ENCODE results near the gene NFIB. TPM values are rescaled to one million over a fixed set of nuclear protein-coding genes. Genes with fewer than 3 reads are reported as not detected.

The NFIB gene
- total and polyA plus RNA-seq, 2 of the 8 experiments (the other 6 are each of a cell fraction or from before 2014, with no cell fraction given): 2.6 to 13.1 TPM

DNA sequence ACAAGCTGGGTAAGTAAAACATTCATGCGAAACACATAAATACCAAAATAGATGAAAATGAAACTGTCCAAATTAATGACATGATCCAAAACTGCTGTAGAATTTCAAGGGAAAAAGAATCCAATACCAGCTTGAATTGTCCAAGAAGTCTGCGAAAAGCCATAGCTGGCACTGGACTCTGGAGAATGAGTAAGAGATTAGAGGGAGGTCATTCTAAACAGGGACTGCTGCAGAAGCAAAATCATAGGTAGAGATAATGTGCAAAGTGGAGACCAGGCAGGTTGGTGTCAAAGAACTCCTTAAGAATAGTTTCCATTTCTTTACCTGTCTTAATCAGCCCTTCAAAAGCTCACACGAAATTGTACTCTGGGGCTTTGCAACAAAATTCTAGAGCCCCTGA is 162.5 kb downstream of the NFIB start:
- Histone ChIP-seq H4K91ac (replicated peaks; ENCODE audit: insufficient read length, low read length) (no peak overlapping the region), H3K79me2 (ENCODE audit: control insufficient read depth in 1 of 2, insufficient read depth in 2 of 2, low read length in 2 of 2) (no peaks in the 10 kb centered on the region), H3K9ac (replicated peaks in 1 of 4; ENCODE audit: extremely low read depth in 1 of 4, low read depth in 3 of 4, low read length in 3 of 4) (no peak overlapping the region), H2BK120ac (replicated peaks; ENCODE audit: low read depth, low read length) (no peak overlapping the region), H3K9me3 (ENCODE audit: insufficient read depth in 2 of 2, low read depth in 1 of 2, low read length in 1 of 2) (no peaks in the 10 kb centered on the region), H2BK12ac (ENCODE audit: low read depth, low read length) (no peak overlapping the region), H2AFZ (ENCODE audit: low read length) (no peak overlapping the region), H3K23ac (ENCODE audit: insufficient read length) (no peak overlapping the region), H3K56ac (replicated peaks; ENCODE audit: insufficient read length, low read depth, low read length) (no peak overlapping the region), H3K4me1 (replicated peaks in 1 of 4; ENCODE audit: control insufficient read depth in 3 of 4, insufficient read depth in 4 of 4, low read length in 3 of 4) (no peaks in the 10 kb centered on the region), H3K4me2 (ENCODE audit: insufficient read depth in 1 of 2, low read depth in 2 of 2, low read length in 2 of 2) (no peak overlapping the region), H2BK5ac (ENCODE audit: low read depth, low read length) (no peak overlapping the region), H3K36me3 (ENCODE audit: control insufficient read depth in 2 of 4, insufficient read depth in 4 of 4, low read length in 3 of 4) (no peaks in the 10 kb centered on the region), H3K14ac (ENCODE audit: insufficient read length) (no peak overlapping the region), H4K8ac (ENCODE audit: extremely low read depth, insufficient read depth, low read length) (no peak overlapping the region), H2AK5ac (ENCODE audit: low read depth, low read length) (no peak overlapping the region), H3K79me1 (ENCODE audit: low read depth, low read length) (no peaks in the 10 kb centered on the region), H2BK20ac (ENCODE audit: low read length) (no peak overlapping the region), H4K5ac (ENCODE audit: insufficient read length, low read depth, low read length) (no peak overlapping the region), H4K20me1 (replicated peaks in 1 of 2; ENCODE audit: control insufficient read depth in 1 of 2, insufficient read depth in 2 of 2, low read length in 2 of 2) (no peaks in the 10 kb centered on the region), H3K23me2 (ENCODE audit: low read depth, low read length) (no peaks in the 10 kb centered on the region), H3K27me3 (replicated peaks in 1 of 4; ENCODE audit: control insufficient read depth in 3 of 4, extremely low read depth in 1 of 4, insufficient read depth in 3 of 4, low read length in 3 of 4) (no peaks in the 10 kb centered on the region), H3K4ac (replicated peaks; ENCODE audit: insufficient read length, low read depth, low read length) (no peak overlapping the region), H3K4me3 (ENCODE audit: extremely low read depth in 1 of 4, insufficient read depth in 2 of 4, low read depth in 3 of 4, low read length in 4 of 4) (no peak overlapping the region), H3K18ac (ENCODE audit: extremely low read depth, low read length) (no peak overlapping the region), H2BK15ac (ENCODE audit: low read length) (no peak overlapping the region), H3K27ac (ENCODE audit: low read depth, low read length) (no peak overlapping the region)
- DNase-seq (ENCODE audit: low read depth in 1 of 2, low spot score in 2 of 2) (no peak), FAIRE-seq (no peak)
- POLR2A ChIA-PET (ENCODE audit: partially characterized antibody): no interaction called here
- CTCF ChIA-PET (ENCODE audit: partially characterized antibody): interaction anchor here (1.1 kb wide), 1 partner anchor 724 kb away, joined by 3 read pairs; no protein-coding TSS in a partner anchor
- TF ChIP-seq SAP30 (IDR thresholded peaks at IDR 0.05; ENCODE audit: insufficient read depth, insufficient replicate concordance, low read length) (no peak), SIRT6 (IDR thresholded peaks at IDR 0.05; ENCODE audit: low read length) (no peak)
- WGBS, 2 experiments (ENCODE audit: extremely low coverage in 1 of 2, insufficient coverage in 1 of 2, insufficient read length in 1 of 2, insufficient replicate concordance in 2 of 2, low coverage in 1 of 2, low lambda C conversion rate in 2 of 2, missing lambda C conversion rate in 1 of 2): 91% methylated on average over 3 of the region's 3 CpGs; no CpG with 5 or more reads in 1 of the 2 experiments
